WTC11 (cell line): ENCODE measurements around the gene SUMF1. TPM values are rescaled to one million over a fixed set of nuclear protein-coding genes. Genes with fewer than 3 reads are reported as not detected.

Experiments used
- ATAC-seq: fragments of 200-7000 bp; cut with Tn5 transposase; 2 replicates; pipeline ENCODE4 v1.10.0; 2021; ENCODE audit warnings: mild to moderate bottlenecking, moderate library complexity
- CTCF ChIA-PET: fragments of 300-600 bp; sonication (Branson Sonifier 250); formaldehyde crosslinking; loops from one replicate; lab custom pipeline; 2021; ENCODE audit warnings: antibody characterized with exemption; lab: Charles Lee
- POLR2A ChIA-PET: fragments of 350-600 bp; sonication (Branson Sonifier 250); formaldehyde crosslinking; loops from one replicate; lab custom pipeline; 2021; ENCODE audit warnings: antibody characterized with exemption; lab: Charles Lee
- DNase-seq: peaks from one replicate; pipeline ENCODE4 v3.0.0; 2021; ENCODE audit warnings: low spot score
- H3K27ac Mint-ChIP-seq: 2 replicates; pipeline ENCODE4 v1.8.0; 2021; ENCODE audit warnings: mixed read lengths
- H3K27me3 Mint-ChIP-seq: 2 replicates; pipeline ENCODE4 v1.8.0; 2021; ENCODE audit warnings: low read depth, mild to moderate bottlenecking, moderate library complexity, mixed read lengths
- H3K36me3 Mint-ChIP-seq: 2 replicates; pipeline ENCODE4 v1.8.0; 2021; ENCODE audit warnings: mixed read lengths
- H3K4me1 Mint-ChIP-seq: 2 replicates; pipeline ENCODE4 v1.8.0; 2022; ENCODE audit warnings: mixed read lengths
- H3K4me3 Mint-ChIP-seq: 2 replicates; pipeline ENCODE4 v1.8.0; 2021; ENCODE audit warnings: mild to moderate bottlenecking, moderate library complexity, mixed read lengths
- H3K9me3 Mint-ChIP-seq: 2 replicates; pipeline ENCODE4 v1.8.0; 2021; ENCODE audit warnings: mixed read lengths
- CDX4 ChIP-seq: fragments of 250-450 bp; sonication (Bioruptor Pico); IDR thresholded peaks from 2 replicates; pipeline ENCODE4 v1.9.0; 2021; ENCODE audit warnings: moderate library complexity, mild to moderate bottlenecking, inconsistent platforms, borderline replicate concordance
- CREM ChIP-seq: sonication (generic); formaldehyde crosslinking; IDR thresholded peaks from 2 replicates; pipeline ENCODE4 v1.8.1; 2022; ENCODE audit warnings: mild to moderate bottlenecking, missing genetic modification reagents, moderate library complexity
- ETV6 ChIP-seq: sonication (generic); formaldehyde crosslinking; IDR thresholded peaks from 2 replicates; pipeline ENCODE4 v1.8.1; 2022; ENCODE audit warnings: mild to moderate bottlenecking, missing genetic modification reagents
- FOXK1 ChIP-seq: sonication (generic); formaldehyde crosslinking; IDR thresholded peaks from 2 replicates; pipeline ENCODE4 v1.8.0; 2022; ENCODE audit warnings: mild to moderate bottlenecking, moderate library complexity, missing genetic modification reagents
- FOXP4 ChIP-seq: sonication (generic); formaldehyde crosslinking; IDR thresholded peaks from 2 replicates; pipeline ENCODE4 v1.8.0; 2022; ENCODE audit warnings: mild to moderate bottlenecking, missing genetic modification reagents
- GABPB1 ChIP-seq: sonication (generic); formaldehyde crosslinking; IDR thresholded peaks from 2 replicates; pipeline ENCODE4 v1.8.1; 2023; ENCODE audit warnings: mild to moderate bottlenecking, missing genetic modification reagents
- HMGXB4 ChIP-seq: sonication (generic); formaldehyde crosslinking; IDR thresholded peaks from 2 replicates; pipeline ENCODE4 v1.8.1; 2023; ENCODE audit warnings: mild to moderate bottlenecking, moderate library complexity, missing genetic modification reagents
- KAT7 ChIP-seq: sonication (generic); formaldehyde crosslinking; IDR thresholded peaks from 2 replicates; pipeline ENCODE4 v1.8.1; 2023; ENCODE audit warnings: missing genetic modification reagents, mild to moderate bottlenecking, borderline replicate concordance
- MAX ChIP-seq: sonication (generic); formaldehyde crosslinking; IDR thresholded peaks from 2 replicates; pipeline ENCODE4 v1.8.0; 2022; ENCODE audit warnings: mild to moderate bottlenecking, missing genetic modification reagents
- MLX ChIP-seq: sonication (generic); formaldehyde crosslinking; IDR thresholded peaks from 2 replicates; pipeline ENCODE4 v1.8.1; 2023; ENCODE audit warnings: mild to moderate bottlenecking, missing genetic modification reagents, moderate library complexity
- MYBL2 ChIP-seq: sonication (generic); formaldehyde crosslinking; IDR thresholded peaks from 2 replicates; pipeline ENCODE4 v1.8.1; 2023; ENCODE audit warnings: mild to moderate bottlenecking, moderate library complexity, missing genetic modification reagents
- PRRX2 ChIP-seq: fragments of 250-450 bp; sonication (Bioruptor Pico); IDR thresholded peaks from 2 replicates; pipeline ENCODE4 v1.8.0; 2021; ENCODE audit warnings: mild to moderate bottlenecking
- SMAD4 ChIP-seq: sonication (generic); formaldehyde crosslinking; IDR thresholded peaks from 2 replicates; pipeline ENCODE4 v1.8.0; 2022; ENCODE audit warnings: mild to moderate bottlenecking, missing genetic modification reagents
- SP1 ChIP-seq: sonication (generic); formaldehyde crosslinking; conservative IDR thresholded peaks from 2 replicates; pipeline ENCODE4 v1.8.1; 2022; ENCODE audit warnings: missing genetic modification reagents
- TEAD1 ChIP-seq: sonication (generic); formaldehyde crosslinking; IDR thresholded peaks from 2 replicates; pipeline ENCODE4 v1.8.0; 2022; ENCODE audit warnings: mild to moderate bottlenecking, missing genetic modification reagents
- ZMAT4 ChIP-seq: fragments of 250-450 bp; sonication (Bioruptor Pico); IDR thresholded peaks from 2 replicates; pipeline ENCODE4 v1.9.0; 2021; ENCODE audit warnings: mild to moderate bottlenecking
- ZNF121 ChIP-seq: sonication (generic); formaldehyde crosslinking; IDR thresholded peaks from 2 replicates; pipeline ENCODE4 v1.8.0; 2023; ENCODE audit warnings: missing genetic modification reagents
- ZNF263 ChIP-seq: sonication (generic); formaldehyde crosslinking; IDR thresholded peaks from 2 replicates; pipeline ENCODE4 v1.8.1; 2022; ENCODE audit warnings: low read depth, mild to moderate bottlenecking, moderate library complexity, missing genetic modification reagents
- ZNF423 ChIP-seq: fragments of 250-450 bp; sonication (Bioruptor Pico); IDR thresholded peaks from 2 replicates; pipeline ENCODE4 v2.1.2; 2022; ENCODE audit warnings: mild to moderate bottlenecking, moderate library complexity
- total RNA-seq: library from RNA; stranded (reverse); gene quantifications from 3 replicates; pipeline ENCODE4 v1.2.3, GENCODE V29; 2021
- TF ChIP-seq, protein P1 (sequence below): sonication (generic); formaldehyde crosslinking; IDR thresholded peaks from 2 replicates; pipeline ENCODE4 v1.8.1; 2022; ENCODE audit warnings: mild to moderate bottlenecking, moderate library complexity, missing genetic modification reagents
- TF ChIP-seq, protein P2 (sequence below): sonication (generic); formaldehyde crosslinking; IDR thresholded peaks from 2 replicates; pipeline ENCODE4 v1.8.0; 2023; ENCODE audit warnings: mild to moderate bottlenecking, missing genetic modification reagents
- TF ChIP-seq, protein P3 (sequence below): sonication (generic); formaldehyde crosslinking; IDR thresholded peaks from 2 replicates; pipeline ENCODE4 v1.8.1; 2023; ENCODE audit warnings: mild to moderate bottlenecking, missing genetic modification reagents, borderline replicate concordance

SUMF1 gene
- total RNA-seq, 1 experiment from 2014 or later = 10.4 TPM

- Mint-ChIP-seq H3K4me3 (peak within 1 kb of the TSS; percentile 84), H3K4me1 (peaks cover 20% of the 10 kb centered on the region), H3K36me3 (no peaks in the 10 kb centered on the region), H3K27me3 (peaks cover 30% of the 10 kb centered on the region), H3K27ac (peak within 1 kb of the TSS; percentile 96), H3K9me3 (no peaks in the 10 kb centered on the region)
- ChIA-PET POLR2A (interaction anchor here (0.6 to 3.3 kb wide), 19 partner anchors 8 to 567 kb away, joined by 3 to 31 read pairs (median 3); partner anchors contain the start of gene SUMF1), CTCF (interaction anchor here (0.5 to 2.6 kb wide), 13 partner anchors 11 to 533 kb away, joined by 3 to 25 read pairs (median 5); partner anchors contain the start of gene SUMF1)
- ATAC-seq (peak; percentile 90), DNase-seq (peak; percentile 99)
- TF ChIP-seq MAX = peak; percentile 74; the same call in 1 of the 2 replicates
- no peak for TF ChIP-seq KAT7 (CRISPR knock-in tag)
- TF ChIP-seq MYBL2 (CRISPR knock-in tag) = no peak
- TF ChIP-seq CDX4 = no peak
- TF ChIP-seq ZMAT4 (CRISPR knock-in tag) = peak; percentile 56; the same call in 1 of the 2 replicates
- peak; percentile 52; the same call in 1 of the 2 replicates for TF ChIP-seq GABPB1 (CRISPR knock-in tag)
- TF ChIP-seq SP1 (CRISPR knock-in tag) = peak; percentile 61
- 0 out of 2 replicates have a peak, but pooled peaks have one; percentile 57 for TF ChIP-seq ETV6 (CRISPR knock-in tag)
- TF ChIP-seq, protein P1, sequence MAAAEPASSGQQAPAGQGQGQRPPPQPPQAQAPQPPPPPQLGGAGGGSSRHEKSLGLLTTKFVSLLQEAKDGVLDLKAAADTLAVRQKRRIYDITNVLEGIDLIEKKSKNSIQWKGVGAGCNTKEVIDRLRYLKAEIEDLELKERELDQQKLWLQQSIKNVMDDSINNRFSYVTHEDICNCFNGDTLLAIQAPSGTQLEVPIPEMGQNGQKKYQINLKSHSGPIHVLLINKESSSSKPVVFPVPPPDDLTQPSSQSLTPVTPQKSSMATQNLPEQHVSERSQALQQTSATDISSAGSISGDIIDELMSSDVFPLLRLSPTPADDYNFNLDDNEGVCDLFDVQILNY (CRISPR knock-in tag) = no peak
- TF ChIP-seq, protein P2, sequence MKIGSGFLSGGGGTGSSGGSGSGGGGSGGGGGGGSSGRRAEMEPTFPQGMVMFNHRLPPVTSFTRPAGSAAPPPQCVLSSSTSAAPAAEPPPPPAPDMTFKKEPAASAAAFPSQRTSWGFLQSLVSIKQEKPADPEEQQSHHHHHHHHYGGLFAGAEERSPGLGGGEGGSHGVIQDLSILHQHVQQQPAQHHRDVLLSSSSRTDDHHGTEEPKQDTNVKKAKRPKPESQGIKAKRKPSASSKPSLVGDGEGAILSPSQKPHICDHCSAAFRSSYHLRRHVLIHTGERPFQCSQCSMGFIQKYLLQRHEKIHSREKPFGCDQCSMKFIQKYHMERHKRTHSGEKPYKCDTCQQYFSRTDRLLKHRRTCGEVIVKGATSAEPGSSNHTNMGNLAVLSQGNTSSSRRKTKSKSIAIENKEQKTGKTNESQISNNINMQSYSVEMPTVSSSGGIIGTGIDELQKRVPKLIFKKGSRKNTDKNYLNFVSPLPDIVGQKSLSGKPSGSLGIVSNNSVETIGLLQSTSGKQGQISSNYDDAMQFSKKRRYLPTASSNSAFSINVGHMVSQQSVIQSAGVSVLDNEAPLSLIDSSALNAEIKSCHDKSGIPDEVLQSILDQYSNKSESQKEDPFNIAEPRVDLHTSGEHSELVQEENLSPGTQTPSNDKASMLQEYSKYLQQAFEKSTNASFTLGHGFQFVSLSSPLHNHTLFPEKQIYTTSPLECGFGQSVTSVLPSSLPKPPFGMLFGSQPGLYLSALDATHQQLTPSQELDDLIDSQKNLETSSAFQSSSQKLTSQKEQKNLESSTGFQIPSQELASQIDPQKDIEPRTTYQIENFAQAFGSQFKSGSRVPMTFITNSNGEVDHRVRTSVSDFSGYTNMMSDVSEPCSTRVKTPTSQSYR (CRISPR knock-in tag) = 0 out of 2 replicates have a peak, but pooled peaks have one; percentile 49
- TF ChIP-seq ZNF263 (CRISPR knock-in tag) = peak; percentile 18; the same call in 1 of the 2 replicates
- peak; percentile 20; the same call in 1 of the 2 replicates for TF ChIP-seq HMGXB4 (CRISPR knock-in tag)
- TF ChIP-seq ZNF121 = no peak
- TF ChIP-seq, protein P3, sequence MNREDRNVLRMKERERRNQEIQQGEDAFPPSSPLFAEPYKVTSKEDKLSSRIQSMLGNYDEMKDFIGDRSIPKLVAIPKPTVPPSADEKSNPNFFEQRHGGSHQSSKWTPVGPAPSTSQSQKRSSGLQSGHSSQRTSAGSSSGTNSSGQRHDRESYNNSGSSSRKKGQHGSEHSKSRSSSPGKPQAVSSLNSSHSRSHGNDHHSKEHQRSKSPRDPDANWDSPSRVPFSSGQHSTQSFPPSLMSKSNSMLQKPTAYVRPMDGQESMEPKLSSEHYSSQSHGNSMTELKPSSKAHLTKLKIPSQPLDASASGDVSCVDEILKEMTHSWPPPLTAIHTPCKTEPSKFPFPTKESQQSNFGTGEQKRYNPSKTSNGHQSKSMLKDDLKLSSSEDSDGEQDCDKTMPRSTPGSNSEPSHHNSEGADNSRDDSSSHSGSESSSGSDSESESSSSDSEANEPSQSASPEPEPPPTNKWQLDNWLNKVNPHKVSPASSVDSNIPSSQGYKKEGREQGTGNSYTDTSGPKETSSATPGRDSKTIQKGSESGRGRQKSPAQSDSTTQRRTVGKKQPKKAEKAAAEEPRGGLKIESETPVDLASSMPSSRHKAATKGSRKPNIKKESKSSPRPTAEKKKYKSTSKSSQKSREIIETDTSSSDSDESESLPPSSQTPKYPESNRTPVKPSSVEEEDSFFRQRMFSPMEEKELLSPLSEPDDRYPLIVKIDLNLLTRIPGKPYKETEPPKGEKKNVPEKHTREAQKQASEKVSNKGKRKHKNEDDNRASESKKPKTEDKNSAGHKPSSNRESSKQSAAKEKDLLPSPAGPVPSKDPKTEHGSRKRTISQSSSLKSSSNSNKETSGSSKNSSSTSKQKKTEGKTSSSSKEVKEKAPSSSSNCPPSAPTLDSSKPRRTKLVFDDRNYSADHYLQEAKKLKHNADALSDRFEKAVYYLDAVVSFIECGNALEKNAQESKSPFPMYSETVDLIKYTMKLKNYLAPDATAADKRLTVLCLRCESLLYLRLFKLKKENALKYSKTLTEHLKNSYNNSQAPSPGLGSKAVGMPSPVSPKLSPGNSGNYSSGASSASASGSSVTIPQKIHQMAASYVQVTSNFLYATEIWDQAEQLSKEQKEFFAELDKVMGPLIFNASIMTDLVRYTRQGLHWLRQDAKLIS (CRISPR knock-in tag) = no peak
- peak; percentile 14; the same call in 1 of the 2 replicates for TF ChIP-seq FOXK1
- TF ChIP-seq ZNF423 = no peak
- TF ChIP-seq SMAD4 (CRISPR knock-in tag) = no peak
- TF ChIP-seq MLX (CRISPR knock-in tag) = no peak
- no peak for TF ChIP-seq PRRX2 (CRISPR knock-in tag)
- TF ChIP-seq FOXP4 = peak; percentile 40; the same call in 1 of the 2 replicates
- TF ChIP-seq TEAD1 (CRISPR knock-in tag) = peak; percentile 83
- 0 out of 2 replicates have a peak, but pooled peaks have one; percentile 28 for TF ChIP-seq CREM (CRISPR knock-in tag)
These were observed 26.2 kb upstream of the SUMF1 start, which contains the start of gene ITPR1 for GRCh38 chr3:4493014-4493940. ITPR1 (plus strand) TSS chr3:4493348; CDS start chr3:4516492, 23,144 bp downstream.
